Cardiac muscle cell (in vitro differentiated cells and primary cell): ENCODE measurements around the gene CCDC117. TPM values are rescaled to one million over a fixed set of nuclear protein-coding genes. Genes with fewer than 3 reads are reported as not detected.

Experiments
- DNase-seq, 2 donors: peaks; one replicate each; pipeline versions ENCODE4 v3.0.0 to v3.0.0-alpha.2; 2010 to 2017; ENCODE audit warnings: low read depth in 1 of 2, low spot score in 1 of 2
- H3K27ac ChIP-seq: fragments of 200-600 bp; sonication (generic); 2 replicates; pipeline ENCODE4 v1.5.1; 2016
- H3K27me3 ChIP-seq: fragments of 200-600 bp; sonication (generic); 2 replicates; pipeline ENCODE4 v1.6.0; 2016; ENCODE audit warnings: control low read depth
- H3K36me3 ChIP-seq: fragments of 200-600 bp; sonication (generic); 2 replicates; pipeline ENCODE4 v1.5.1; 2016; ENCODE audit warnings: control low read depth
- H3K4me1 ChIP-seq: fragments of 200-600 bp; sonication (generic); 2 replicates; pipeline ENCODE4 v1.8.1; 2017; ENCODE audit warnings: low read depth, mild to moderate bottlenecking, mixed run types
- H3K4me3 ChIP-seq: fragments of 200-600 bp; sonication (generic); 2 replicates; pipeline ENCODE4 v1.5.1; 2016; ENCODE audit warnings: mild to moderate bottlenecking
- H3K9me3 ChIP-seq: fragments of 200-600 bp; sonication (generic); 2 replicates; pipeline ENCODE4 v1.5.1; 2017; ENCODE audit warnings: low read depth, mild to moderate bottlenecking, control low read depth
- polyA plus RNA-seq: library from polyadenylated mRNA; unstranded; fragments of >200 nt; fragmentation: Nextera tagmentation; extraction: Ambion mirVana; gene quantifications from 2 replicates; pipeline ENCODE4 v1.2.1, GENCODE V29; 2016
- total RNA-seq: library from RNA; depleted of rRNA; stranded (reverse); fragments of >200 nt; gene quantifications from 2 replicates; pipeline ENCODE4 v1.2.3, GENCODE V29; 2016
- TF ChIP-seq, protein P1 (sequence below): IDR thresholded peaks from 2 replicates; pipeline ENCODE4 v1.5.1; 2012; ENCODE audit warnings: low read depth, mild to moderate bottlenecking, low read length

Gene CCDC117
- total and polyA plus RNA-seq, 2 experiments from 2014 or later, result 29.1 to 37.9 TPM

DNA sequence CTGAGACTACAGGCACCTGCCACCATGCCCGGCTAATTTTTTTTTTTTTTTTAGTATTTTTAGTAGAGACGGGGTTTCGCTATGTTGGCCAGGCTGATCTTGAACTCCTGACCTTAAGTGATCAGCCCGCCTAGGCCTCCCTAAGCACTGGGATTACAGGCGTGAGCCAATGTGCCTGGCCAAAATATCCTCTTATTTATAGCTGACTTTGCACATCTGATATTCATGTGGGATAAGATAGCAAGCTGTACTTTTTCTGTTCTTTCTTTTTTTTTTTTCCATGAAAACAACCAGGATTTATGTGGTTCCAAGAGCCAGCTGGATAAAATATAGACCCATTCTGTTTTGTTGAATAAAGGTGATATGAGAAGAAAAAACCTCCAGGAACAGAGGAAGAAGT lies 40.0 kb downstream of the CCDC117 start:
- TF ChIP-seq, protein P1, sequence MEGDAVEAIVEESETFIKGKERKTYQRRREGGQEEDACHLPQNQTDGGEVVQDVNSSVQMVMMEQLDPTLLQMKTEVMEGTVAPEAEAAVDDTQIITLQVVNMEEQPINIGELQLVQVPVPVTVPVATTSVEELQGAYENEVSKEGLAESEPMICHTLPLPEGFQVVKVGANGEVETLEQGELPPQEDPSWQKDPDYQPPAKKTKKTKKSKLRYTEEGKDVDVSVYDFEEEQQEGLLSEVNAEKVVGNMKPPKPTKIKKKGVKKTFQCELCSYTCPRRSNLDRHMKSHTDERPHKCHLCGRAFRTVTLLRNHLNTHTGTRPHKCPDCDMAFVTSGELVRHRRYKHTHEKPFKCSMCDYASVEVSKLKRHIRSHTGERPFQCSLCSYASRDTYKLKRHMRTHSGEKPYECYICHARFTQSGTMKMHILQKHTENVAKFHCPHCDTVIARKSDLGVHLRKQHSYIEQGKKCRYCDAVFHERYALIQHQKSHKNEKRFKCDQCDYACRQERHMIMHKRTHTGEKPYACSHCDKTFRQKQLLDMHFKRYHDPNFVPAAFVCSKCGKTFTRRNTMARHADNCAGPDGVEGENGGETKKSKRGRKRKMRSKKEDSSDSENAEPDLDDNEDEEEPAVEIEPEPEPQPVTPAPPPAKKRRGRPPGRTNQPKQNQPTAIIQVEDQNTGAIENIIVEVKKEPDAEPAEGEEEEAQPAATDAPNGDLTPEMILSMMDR, result no peak
- H3K27ac ChIP-seq, result no peak overlapping the region
- no peaks in the 10 kb centered on the region for H3K9me3 ChIP-seq
- H3K4me3 ChIP-seq, result no peak overlapping the region
- DNase-seq, result no peak
- H3K27me3 ChIP-seq, result no peaks in the 10 kb centered on the region
- no peaks in the 10 kb centered on the region for H3K36me3 ChIP-seq
- no peaks in the 10 kb centered on the region for H3K4me1 ChIP-seq

DNA sequence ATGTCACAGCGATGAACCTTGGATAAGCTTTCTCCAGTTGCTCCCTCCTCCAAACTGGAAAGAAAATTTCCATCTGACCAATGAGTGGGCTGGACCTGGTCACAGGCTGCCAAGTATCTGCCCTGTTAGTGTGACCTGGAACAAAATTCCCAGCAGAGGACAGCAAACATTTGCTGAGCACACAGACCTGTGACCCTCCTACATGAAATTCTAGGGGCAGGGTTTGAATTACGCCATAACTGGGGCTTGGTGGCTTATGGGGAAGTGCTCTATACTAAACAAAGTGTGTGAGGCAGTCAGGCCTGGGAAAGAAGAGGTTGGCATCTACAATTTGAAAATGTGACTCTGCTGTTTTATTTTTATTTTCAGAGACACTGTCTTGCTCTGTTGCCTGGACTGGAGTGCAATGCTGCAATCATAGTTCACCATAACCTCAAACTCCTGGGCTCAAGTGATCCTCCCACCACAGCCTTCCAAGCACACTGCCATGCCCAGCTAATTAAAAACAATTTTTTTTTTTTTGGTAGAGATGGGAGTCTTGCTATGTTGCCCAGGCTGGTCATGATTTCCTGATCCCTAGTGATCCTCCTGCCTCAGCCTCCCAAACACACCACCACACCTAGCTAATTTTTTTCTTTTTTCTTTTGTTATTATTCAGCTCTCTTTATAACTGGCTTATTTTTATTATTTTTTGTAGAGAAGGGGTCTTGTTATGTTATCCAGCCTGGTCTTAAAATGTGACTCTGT lies 41.5 kb downstream of the CCDC117 start:
- peak overlapping the region; percentile 45 for H3K27ac ChIP-seq

DNA sequence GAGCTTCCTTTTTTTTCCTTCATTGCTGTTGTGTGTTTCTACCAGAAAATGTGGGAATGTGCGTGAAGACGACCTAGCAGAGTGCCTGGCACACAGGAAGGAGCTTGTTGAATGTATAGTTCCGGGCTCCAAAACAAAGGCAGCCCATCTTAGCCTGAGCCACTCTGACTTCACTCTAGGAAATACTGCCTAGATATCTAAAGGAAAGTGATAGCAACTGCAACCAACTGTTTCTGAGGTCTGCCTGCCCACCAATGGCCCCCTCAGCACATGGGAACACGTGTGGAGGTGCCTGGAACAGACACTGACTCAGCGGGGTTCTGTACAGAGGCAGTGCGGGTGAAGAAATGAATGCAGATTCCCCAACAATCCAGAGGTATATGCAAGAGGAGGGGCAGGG lies 42.6 kb downstream of the CCDC117 start:
- TF ChIP-seq, protein P1, result no peak
- H3K27ac ChIP-seq, result no peak overlapping the region
- no peak overlapping the region for H3K4me3 ChIP-seq
- no peaks in the 10 kb centered on the region for H3K36me3 ChIP-seq
- no peaks in the 10 kb centered on the region for H3K27me3 ChIP-seq
- no peak for DNase-seq
- peaks cover 13% of the 10 kb centered on the region for H3K4me1 ChIP-seq
- no peaks in the 10 kb centered on the region for H3K9me3 ChIP-seq

More for the DNA sequence above, 41.5 kb downstream of the CCDC117 start:
- TF ChIP-seq, protein P1, result no peak
- Histone ChIP-seq H3K4me3 (no peak overlapping the region), H3K36me3 (no peaks in the 10 kb centered on the region), H3K4me1 (peaks cover 12% of the 10 kb centered on the region), H3K9me3 (no peaks in the 10 kb centered on the region), H3K27me3 (no peaks in the 10 kb centered on the region)
- DNase-seq, result no peak

DNA sequence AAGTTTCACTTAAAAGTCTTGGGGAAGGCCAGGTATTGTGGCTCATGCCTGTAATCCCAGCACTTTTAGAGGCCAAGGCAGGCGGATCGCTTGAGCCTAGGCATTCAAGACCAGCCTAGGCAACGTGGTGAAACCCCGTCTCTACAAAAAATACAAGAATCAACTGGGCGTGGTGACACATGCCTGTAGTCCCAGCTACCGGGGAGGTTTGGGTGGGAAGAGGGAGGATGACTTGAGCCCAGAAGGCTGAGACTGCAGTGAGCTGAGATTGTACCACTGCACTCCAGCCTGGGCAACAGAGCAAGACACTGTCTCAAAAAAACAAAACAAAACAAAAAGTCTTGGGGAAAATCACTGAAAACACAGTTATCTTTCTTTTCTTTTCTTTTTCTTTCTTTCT lies 43.2 kb downstream of the CCDC117 start:
- Histone ChIP-seq H3K27me3 (no peaks in the 10 kb centered on the region), H3K36me3 (no peaks in the 10 kb centered on the region), H3K9me3 (no peaks in the 10 kb centered on the region), H3K4me3 (no peak overlapping the region), H3K4me1 (peaks cover 13% of the 10 kb centered on the region), H3K27ac (no peak overlapping the region)
- no peak for DNase-seq
- TF ChIP-seq, protein P1, result no peak

DNA sequence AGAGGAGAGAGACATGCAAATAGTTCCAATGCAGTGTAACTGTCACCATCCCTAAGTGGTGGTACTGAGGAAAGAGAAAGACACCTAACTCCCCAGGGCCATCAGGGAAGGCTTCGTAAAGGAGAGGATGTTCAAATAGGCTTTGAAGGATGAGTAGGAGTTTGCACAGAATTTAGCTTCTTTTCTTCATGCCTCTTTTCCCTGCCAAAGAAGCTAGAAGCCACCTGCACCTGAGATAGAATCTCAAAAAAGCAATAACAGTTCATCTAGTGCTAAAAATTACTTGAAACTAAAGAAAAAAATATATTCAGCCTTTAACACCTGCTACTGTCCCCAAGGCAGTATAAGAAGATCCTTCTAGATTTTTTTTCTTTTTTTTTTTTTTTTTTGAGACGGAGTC lies 44.6 kb downstream of the CCDC117 start:
- Histone ChIP-seq H3K27me3 (no peaks in the 10 kb centered on the region), H3K9me3 (no peaks in the 10 kb centered on the region), H3K4me3 (no peak overlapping the region), H3K36me3 (no peaks in the 10 kb centered on the region), H3K27ac (no peak overlapping the region), H3K4me1 (peaks cover 13% of the 10 kb centered on the region)
- DNase-seq, result no peak
- TF ChIP-seq, protein P1, result no peak
